Measurements from ENCODE around the gene CCDC85B. TPM values are rescaled to one million over a fixed set of nuclear protein-coding genes. Genes with fewer than 3 reads are reported as not detected.

Gene CCDC85B
- total RNA-seq, 3 donors from 2014 or later (not counting 1 experiment from before 2014, with no cell fraction given) = 22.6 to 36.1 (median 24.1) TPM

GRCh38 chr11:65869643-65870306 is 20.7 kb upstream of the CCDC85B start:
- H3K4me3 ChIP-seq (ENCODE audit: low read length) = no peak overlapping the region
- DNase-seq = no peak
- ATAC-seq = no peak
- Mint-ChIP-seq H3K27me3 (ENCODE audit: low read depth in 2 of 2) (no peaks in the 10 kb centered on the region), H3K4me1 (peaks cover 24 to 34% of the 10 kb centered on the region in 2 donors), H3K4me3 (peak overlapping the region; percentile 13), H3K27ac (no peak overlapping the region), H3K9me3 (no peaks in the 10 kb centered on the region), H3K36me3 (no peaks in the 10 kb centered on the region)
- no peaks in the 10 kb centered on the region for H3K27me3 ChIP-seq (ENCODE audit: control insufficient read depth, insufficient read depth, low read length)
- 86% methylated on average over 24 of the region's 24 CpGs for WGBS (ENCODE audit: insufficient coverage)
- H3K4me1 ChIP-seq (ENCODE audit: control insufficient read depth, insufficient read depth, low read length) = peaks cover 36% of the 10 kb centered on the region
- no peak overlapping the region for H3K27ac ChIP-seq (ENCODE audit: low read length)
- intact Hi-C loops (cut with micrococcal nuclease) = no loop called here
- H3K36me3 ChIP-seq (ENCODE audit: control insufficient read depth, insufficient read depth, low read length) = peaks cover 19% of the 10 kb centered on the region
- no peaks in the 10 kb centered on the region for H3K9me3 ChIP-seq (ENCODE audit: control insufficient read depth, insufficient read depth, low read length)
- no peak for TF ChIP-seq CTCF (IDR thresholded peaks at IDR 0.05)

- H3K9me3 ChIP-seq (ENCODE audit: control insufficient read depth, insufficient read depth, low read length) = no peaks in the 10 kb centered on the region
- no peak overlapping the region for H3K27ac ChIP-seq (ENCODE audit: low read length)
- Mint-ChIP-seq H3K9me3 (no peaks in the 10 kb centered on the region), H3K4me3 (no peak overlapping the region), H3K36me3 (no peaks in the 10 kb centered on the region), H3K27ac (peak overlapping the region in 1 of 2 donors; percentile 65), H3K4me1 (peaks cover 24 to 34% of the 10 kb centered on the region in 2 donors), H3K27me3 (ENCODE audit: low read depth in 2 of 2) (no peaks in the 10 kb centered on the region)
- DNase-seq (no peak), ATAC-seq (no peak)
- peaks cover 36% of the 10 kb centered on the region for H3K4me1 ChIP-seq (ENCODE audit: control insufficient read depth, insufficient read depth, low read length)
- H3K36me3 ChIP-seq (ENCODE audit: control insufficient read depth, insufficient read depth, low read length) = peaks cover 14% of the 10 kb centered on the region
- 56% methylated on average over 11 of the region's 11 CpGs for WGBS (ENCODE audit: insufficient coverage)
- TF ChIP-seq CTCF (IDR thresholded peaks at IDR 0.05) = no peak
- H3K4me3 ChIP-seq (ENCODE audit: low read length) = no peak overlapping the region
- intact Hi-C loops (cut with micrococcal nuclease) = no loop called here
- H3K27me3 ChIP-seq (ENCODE audit: control insufficient read depth, insufficient read depth, low read length) = no peaks in the 10 kb centered on the region
Observed at GRCh38 chr11:65870307-65870658, 20.2 kb upstream of the CCDC85B start.

DNA sequence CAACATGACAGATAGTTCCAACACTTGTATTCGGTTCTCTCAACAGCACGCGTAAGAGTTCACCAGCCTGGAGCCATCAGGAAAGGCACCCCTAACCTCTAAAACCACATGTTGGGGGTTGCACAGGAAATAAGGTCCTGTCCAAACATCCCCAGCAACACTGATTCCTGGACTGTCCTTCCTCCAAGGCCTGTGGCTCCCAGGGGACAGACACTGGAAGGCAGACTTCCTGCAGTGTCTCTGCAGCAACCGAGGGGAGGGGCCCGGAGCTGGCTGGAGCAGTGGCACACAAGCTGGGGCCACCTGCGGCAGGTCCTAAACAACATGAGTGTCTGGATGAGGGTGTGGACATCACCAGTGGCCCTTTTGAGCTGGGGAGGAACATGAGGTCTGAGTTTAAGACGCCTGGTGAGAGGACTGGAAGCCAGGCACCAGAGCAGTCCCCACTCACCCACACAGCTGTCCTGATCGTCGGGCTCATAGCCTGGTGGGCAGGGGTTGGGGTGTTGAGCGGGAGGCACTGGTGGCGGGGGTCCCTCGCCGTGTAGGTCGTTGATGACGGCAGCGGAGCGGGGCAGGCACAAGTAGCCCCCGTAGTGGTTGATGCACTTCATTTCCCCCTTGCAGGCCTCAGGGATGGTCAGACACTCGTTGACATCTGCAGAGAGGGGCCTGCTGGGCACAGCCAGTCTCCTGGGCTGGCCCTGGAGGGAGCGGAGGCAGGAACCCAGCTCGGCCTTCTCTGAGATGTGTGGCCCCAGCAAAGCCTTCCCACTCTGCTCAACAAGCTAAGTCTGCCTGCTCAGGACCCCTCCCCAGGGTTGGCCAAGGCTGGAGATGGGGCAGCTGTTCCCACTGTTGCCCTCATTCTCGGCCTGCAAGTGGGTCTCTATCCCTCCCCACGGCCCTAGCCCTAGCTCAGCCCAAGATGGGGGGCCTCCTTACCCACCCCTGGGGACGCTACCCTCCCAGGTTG is 19.5 kb upstream of the CCDC85B start:
- DNase-seq (no peak), ATAC-seq (no peak)
- H3K27ac ChIP-seq (ENCODE audit: low read length) = no peak overlapping the region
- H3K27me3 ChIP-seq (ENCODE audit: control insufficient read depth, insufficient read depth, low read length) = no peaks in the 10 kb centered on the region
- 61% methylated on average over 24 of the region's 24 CpGs for WGBS (ENCODE audit: insufficient coverage)
- Mint-ChIP-seq H3K27me3 (ENCODE audit: low read depth in 2 of 2) (no peaks in the 10 kb centered on the region), H3K4me3 (peak overlapping the region; percentile 33), H3K27ac (peak overlapping the region; percentile 26 to 65), H3K9me3 (no peaks in the 10 kb centered on the region), H3K4me1 (peaks cover 24 to 34% of the 10 kb centered on the region in 2 donors), H3K36me3 (no peaks in the 10 kb centered on the region)
- intact Hi-C loops (cut with micrococcal nuclease) = no loop called here
- TF ChIP-seq CTCF (IDR thresholded peaks at IDR 0.05) = no peak
- no peaks in the 10 kb centered on the region for H3K9me3 ChIP-seq (ENCODE audit: control insufficient read depth, insufficient read depth, low read length)
- H3K4me1 ChIP-seq (ENCODE audit: control insufficient read depth, insufficient read depth, low read length) = peaks cover 36% of the 10 kb centered on the region
- peaks cover 7% of the 10 kb centered on the region for H3K36me3 ChIP-seq (ENCODE audit: control insufficient read depth, insufficient read depth, low read length)
- no peak overlapping the region for H3K4me3 ChIP-seq (ENCODE audit: low read length)

Data from natural killer cell (primary cell).